Stomach (tissue), 9 donors: Measurements from ENCODE around the gene METTL15. TPM values are rescaled to one million over a fixed set of nuclear protein-coding genes. Genes with fewer than 3 reads are reported as not detected.

Source experiments
- DNase-seq, 2 donors: peaks; one replicate each; pipeline versions ENCODE4 v3.0.0 to v3.0.0-alpha.2; 2013 to 2019
- H3K27ac ChIP-seq, 5 donors: fragments of 200-600 bp in 4 of 5; sonication (generic) in 4 of 5; one replicate each; pipeline ENCODE4 v1.5.1; 2013 to 2019; ENCODE audit warnings: mild to moderate bottlenecking in 1 of 5, moderate library complexity in 1 of 5
- H3K27me3 ChIP-seq, 3 donors: fragments of 200-600 bp; sonication (generic); one replicate each; pipeline ENCODE4 v1.5.1; 2017 to 2019; ENCODE audit warnings: mixed run types in 1 of 3
- H3K36me3 ChIP-seq, 4 donors: fragments of 200-600 bp; sonication (generic); 1 replicate in 3 of 4; 2 replicates in 1 of 4; pipeline ENCODE4 v1.5.1; 2016 to 2019
- H3K4me1 ChIP-seq, 4 donors: fragments of 200-600 bp; sonication (generic); one replicate each; pipeline ENCODE4 v1.5.1; 2016 to 2019
- H3K4me3 ChIP-seq, 4 donors: fragments of 200-600 bp; sonication (generic) in 3 of 4; one replicate each; pipeline ENCODE4 v1.5.1; 2016 to 2019; ENCODE audit warnings: mild to moderate bottlenecking in 1 of 4
- H3K9me3 ChIP-seq, 4 donors: fragments of 200-600 bp; sonication (generic); one replicate each; pipeline ENCODE4 v1.5.1; 2016 to 2019
- CTCF ChIP-seq, 7 experiments: fragments of 450-650 bp in 4 of 7; fragments of 200-600 bp in 3 of 7; sonication (generic) in 3 of 7; IDR thresholded peaks; one replicate each; pipeline ENCODE4 v1.5.1; 2016 to 2019; ENCODE audit warnings: antibody characterized with exemption in 7 of 7, control low read depth in 2 of 7, mild to moderate bottlenecking in 1 of 7
- EP300 ChIP-seq: sonication (generic); formaldehyde crosslinking; IDR thresholded peaks from one replicate; pipeline ENCODE4 v1.6.1; 2017; ENCODE audit warnings: antibody characterized with exemption
- POLR2A ChIP-seq, 4 donors: fragments of 450-650 bp; IDR thresholded peaks; one replicate each; pipeline ENCODE4 v1.6.1; 2016; ENCODE audit warnings: antibody characterized with exemption in 4 of 4, control low read depth in 2 of 4, mild to moderate bottlenecking in 1 of 4, moderate library complexity in 1 of 4
- POLR2AphosphoS5 ChIP-seq, 3 donors: sonication (generic); formaldehyde crosslinking; IDR thresholded peaks; one replicate each; pipeline ENCODE4 v1.6.1; 2016; ENCODE audit warnings: antibody characterized with exemption in 3 of 3
- WGBS, 5 donors: extraction: QIAGEN DNeasy Blood & Tissue Kit in 3 of 5; methylation state at CpG; one replicate each; pipeline versions ENCODE4 v1.1.5 to v1.1.7; 2013 to 2018; 5-methylcytosine and 5-hydroxymethylcytosine counted together
- intact Hi-C: fragments of 100-400 bp; cut with DNase I; formaldehyde crosslinking; loops from one replicate; pipeline ENCODE4 v1.15.1; 2023; ENCODE audit warnings: low total_unique reads
- polyA plus RNA-seq, 3 donors: library from polyadenylated mRNA; stranded (reverse); fragments of 200-250 nt; gene quantifications; one replicate each; pipeline ENCODE4 v1.2.3, GENCODE V29; 2013
- total RNA-seq, 5 donors: library from RNA; depleted of rRNA; stranded (reverse); fragments of >200 nt; gene quantifications; one replicate each; pipeline versions ENCODE4 v1.1.0 to v1.2.3, GENCODE V29; 2014 to 2016
- donor health status: healthy with polysubstance abuse.
- donor health status: Bipolar disorder and iron deficiency.
- donor health status: healthy.

METTL15 gene
- total and polyA plus RNA-seq, 8 donors = 0.58 to 21.7 (median 8.7) TPM

- Histone ChIP-seq H3K9me3 (no peaks in the 10 kb centered on the region), H3K4me1 (no peaks in the 10 kb centered on the region), H3K27me3 (no peaks in the 10 kb centered on the region), H3K27ac (no peak overlapping the region), H3K36me3 (peaks cover 0 to 14% (median 5%) of the 10 kb centered on the region in 4 donors), H3K4me3 (no peak overlapping the region)
- DNase-seq = no peak
- intact Hi-C loops = no loop called here
- 82 to 92% (median 83%) methylated on average over 1 of the region's 1 CpG for WGBS, 5 donors
- TF ChIP-seq POLR2AphosphoS5 (IDR thresholded peaks at IDR 0.05) (no peak), POLR2A (IDR thresholded peaks at IDR 0.05) (no peak), CTCF (IDR thresholded peaks at IDR 0.05) (no peak)
Measured at GRCh38 chr11:28169816-28170215, 61.6 kb downstream of the METTL15 start.

GRCh38 chr11:28170759-28171158, 62.6 kb downstream of the METTL15 start:
- Histone ChIP-seq H3K36me3 (peaks cover 0 to 14% (median 5%) of the 10 kb centered on the region in 4 donors), H3K27me3 (no peaks in the 10 kb centered on the region), H3K27ac (no peak overlapping the region), H3K4me3 (no peak overlapping the region), H3K9me3 (no peaks in the 10 kb centered on the region), H3K4me1 (no peaks in the 10 kb centered on the region)
- TF ChIP-seq POLR2AphosphoS5 (IDR thresholded peaks at IDR 0.05) (no peak), POLR2A (IDR thresholded peaks at IDR 0.05) (no peak), EP300 (no peak), CTCF (IDR thresholded peaks at IDR 0.05) (no peak)
- DNase-seq = no peak
- intact Hi-C loops = no loop called here
- 94 to 99% (median 96%) methylated on average over 4 of the region's 4 CpGs for WGBS, 5 donors

DNA sequence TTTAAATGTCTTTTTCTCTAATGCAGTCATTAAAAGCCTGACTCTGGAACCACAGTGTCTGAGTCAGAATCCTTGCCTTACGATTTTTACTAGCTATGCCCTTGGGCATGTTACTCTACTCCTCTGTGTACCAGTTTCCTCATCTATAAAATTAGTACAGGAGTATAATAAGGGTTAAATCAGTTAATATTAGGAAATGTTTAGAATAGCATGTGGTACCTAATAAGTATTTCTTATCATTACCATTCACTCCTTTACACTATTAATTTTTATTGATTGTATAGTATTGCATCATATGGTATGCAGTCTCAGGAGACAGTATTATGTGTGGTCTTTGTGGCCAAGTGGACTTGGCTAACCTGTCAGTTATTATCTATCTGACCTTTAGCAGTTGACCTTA, 68.2 kb downstream of the METTL15 start:
- Histone ChIP-seq H3K9me3 (no peaks in the 10 kb centered on the region), H3K4me1 (no peaks in the 10 kb centered on the region), H3K27ac (no peak overlapping the region), H3K4me3 (no peak overlapping the region), H3K27me3 (no peaks in the 10 kb centered on the region), H3K36me3 (peaks cover 0 to 10% (median 5%) of the 10 kb centered on the region in 4 donors)
- intact Hi-C loops = no loop called here
- TF ChIP-seq CTCF (IDR thresholded peaks at IDR 0.05) (no peak), POLR2AphosphoS5 (IDR thresholded peaks at IDR 0.05) (no peak), POLR2A (IDR thresholded peaks at IDR 0.05) (no peak), EP300 (no peak)
- WGBS, 5 donors = 83 to 96% (median 92%) methylated on average over 1 of the region's 1 CpG
- DNase-seq = no peak

GRCh38 chr11:28195449-28195848, 87.3 kb downstream of the METTL15 start:
- H3K9me3 ChIP-seq = peaks cover 0 to 9% (median 2%) of the 10 kb centered on the region in 4 donors
- TF ChIP-seq POLR2A (IDR thresholded peaks at IDR 0.05) = no peak
- TF ChIP-seq EP300 = no peak
- TF ChIP-seq POLR2AphosphoS5 (IDR thresholded peaks at IDR 0.05) = no peak
- TF ChIP-seq CTCF (IDR thresholded peaks at IDR 0.05) = no peak
- WGBS, 5 donors = 75 to 96% (median 88%) methylated on average over 2 of the region's 2 CpGs
- DNase-seq = no peak
- peaks cover 0 to 5% (median 2%) of the 10 kb centered on the region in 4 donors for H3K36me3 ChIP-seq
- intact Hi-C loops = no loop called here
- peaks cover 0 to 4% (median 0%) of the 10 kb centered on the region in 4 donors for H3K4me1 ChIP-seq
- H3K4me3 ChIP-seq = no peak overlapping the region
- no peak overlapping the region for H3K27ac ChIP-seq
- no peaks in the 10 kb centered on the region for H3K27me3 ChIP-seq
